Stimulated activated CD8-positive, alpha-beta memory T cell treated with anti-CD3 and anti-CD28 coated beads, Interleukin-7, amount 100 ng/mL, for 48 hours (primary cell): Measurements from ENCODE around the gene POLD2.
"Not testable (repeated sequence)": the region's sequence is repeated elsewhere in the genome, so short reads cannot be mapped to it uniquely, and the experiment has no call there.

Experiments
- DNase-seq, 2 donors: peaks; one replicate each; pipeline ENCODE4 v3.0.0-alpha.2; 2020; ENCODE audit warnings: low read depth in 1 of 2; ENCODE audit errors: extremely low read depth in 1 of 2

Gene POLD2

GRCh38 chr7:44139311-44140010 lies 16.1 kb upstream of the POLD2 start:
- no peak for DNase-seq

GRCh38 chr7:44138698-44139097 lies 15.3 kb upstream of the POLD2 start:
- DNase-seq, result no peak

GRCh38 chr7:44136731-44137130 lies 13.4 kb upstream of the POLD2 start:
- DNase-seq, result no peak

- DNase-seq, result no peak
Measured at GRCh38 chr7:44134943-44135628, 11.7 kb upstream of the POLD2 start.

GRCh38 chr7:44133295-44133694 lies 9.9 kb upstream of the POLD2 start:
- no peak for DNase-seq

GRCh38 chr7:44132039-44132438 lies 8.7 kb upstream of the POLD2 start:
- no peak for DNase-seq

- no peak for DNase-seq
Measured at GRCh38 chr7:44131173-44132029, 8.1 kb upstream of the POLD2 start.

- DNase-seq, result no peak
Measured at GRCh38 chr7:44128721-44129582, 5.6 kb upstream of the POLD2 start.

GRCh38 chr7:44127161-44127560 lies 3.8 kb upstream of the POLD2 start:
- no peak for DNase-seq

- not testable (repeated sequence) for DNase-seq
Measured at GRCh38 chr7:44126574-44126973, 3.2 kb upstream of the POLD2 start.

- no peak for DNase-seq
Measured at GRCh38 chr7:44124822-44125202, 1.5 kb upstream of the POLD2 start.

GRCh38 chr7:44122529-44122928 lies 819 bp downstream of the POLD2 start:
- DNase-seq, result no peak

GRCh38 chr7:44121761-44122420 lies 1.5 kb downstream of the POLD2 start:
- DNase-seq, result no peak

- DNase-seq, result no peak
Measured at GRCh38 chr7:44120395-44120794, 3.0 kb downstream of the POLD2 start.

GRCh38 chr7:44119829-44120380 lies 3.4 kb downstream of the POLD2 start:
- DNase-seq, result no peak

- DNase-seq, result no peak
Measured at GRCh38 chr7:44117801-44118429, 5.4 kb downstream of the POLD2 start.

- no peak for DNase-seq
Measured at GRCh38 chr7:44116789-44117666, 6.3 kb downstream of the POLD2 start.

GRCh38 chr7:44116087-44116788 lies 7.1 kb downstream of the POLD2 start:
- no peak for DNase-seq
